ENCODE results near the gene KCNK2. TPM values are rescaled to one million over a fixed set of nuclear protein-coding genes. Genes with fewer than 3 reads are reported as not detected.

The KCNK2 gene
- total RNA-seq, 1 donor from 2014 or later: 0.26 TPM

GRCh38 chr1:215059947-215060346 is 22.6 kb upstream of the KCNK2 start:
- no peak for DNase-seq
- no peak for TF ChIP-seq CTCF (IDR thresholded peaks at IDR 0.05)
- H3K9me3 ChIP-seq: no peaks in the 10 kb centered on the region
- H3K4me3 ChIP-seq: no peak overlapping the region
- no peaks in the 10 kb centered on the region for H3K27me3 ChIP-seq
- no peaks in the 10 kb centered on the region for H3K36me3 ChIP-seq
- H3K27ac ChIP-seq: no peak overlapping the region
- intact Hi-C loops (cut with DNase I): no loop called here
- H3K4me1 ChIP-seq: no peaks in the 10 kb centered on the region
- peak; percentile 10 for ATAC-seq

DNA sequence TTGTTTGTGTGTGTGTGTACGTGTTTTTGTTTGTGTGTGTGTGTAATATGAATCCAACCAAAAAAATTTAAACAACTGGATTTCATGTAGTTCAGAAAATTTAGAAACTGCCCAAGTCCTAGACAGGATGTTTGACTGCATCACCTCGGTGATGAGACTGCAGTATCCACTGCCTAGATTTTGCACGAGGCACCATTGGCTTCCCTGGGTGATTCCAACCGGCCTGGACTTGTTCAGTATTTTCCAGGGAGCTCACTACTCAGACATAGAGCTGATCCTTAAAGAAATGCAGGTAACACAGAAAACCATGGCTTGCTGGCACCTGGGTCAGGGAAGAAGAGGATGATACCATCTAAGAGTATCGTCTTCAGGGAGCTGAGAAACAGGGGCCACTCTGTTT is 18.2 kb upstream of the KCNK2 start:
- intact Hi-C loops (cut with DNase I): no loop called here
- ATAC-seq (no peak), DNase-seq (no peak)
- Histone ChIP-seq H3K9me3 (no peaks in the 10 kb centered on the region), H3K27me3 (no peaks in the 10 kb centered on the region), H3K36me3 (no peaks in the 10 kb centered on the region), H3K4me3 (no peak overlapping the region), H3K27ac (no peak overlapping the region), H3K4me1 (no peaks in the 10 kb centered on the region)
- TF ChIP-seq CTCF (IDR thresholded peaks at IDR 0.05): no peak

- ATAC-seq (no peak), DNase-seq (no peak)
- Histone ChIP-seq H3K36me3 (no peaks in the 10 kb centered on the region), H3K4me3 (no peak overlapping the region), H3K9me3 (no peaks in the 10 kb centered on the region), H3K4me1 (no peaks in the 10 kb centered on the region), H3K27ac (no peak overlapping the region), H3K27me3 (peaks cover 5% of the 10 kb centered on the region)
- TF ChIP-seq CTCF (IDR thresholded peaks at IDR 0.05): no peak
- intact Hi-C loops (cut with DNase I): no loop called here
Observed at GRCh38 chr1:215071078-215071477, 11.5 kb upstream of the KCNK2 start.

- no peaks in the 10 kb centered on the region for H3K36me3 ChIP-seq
- no peaks in the 10 kb centered on the region for H3K9me3 ChIP-seq
- H3K27ac ChIP-seq: no peak overlapping the region
- H3K27me3 ChIP-seq: peaks cover 17% of the 10 kb centered on the region
- intact Hi-C loops (cut with DNase I): no loop called here
- ATAC-seq (no peak), DNase-seq (no peak)
- no peaks in the 10 kb centered on the region for H3K4me1 ChIP-seq
- TF ChIP-seq CTCF (IDR thresholded peaks at IDR 0.05): no peak
- no peak overlapping the region for H3K4me3 ChIP-seq
Observed at GRCh38 chr1:215076322-215076721, 6.2 kb upstream of the KCNK2 start.

DNA sequence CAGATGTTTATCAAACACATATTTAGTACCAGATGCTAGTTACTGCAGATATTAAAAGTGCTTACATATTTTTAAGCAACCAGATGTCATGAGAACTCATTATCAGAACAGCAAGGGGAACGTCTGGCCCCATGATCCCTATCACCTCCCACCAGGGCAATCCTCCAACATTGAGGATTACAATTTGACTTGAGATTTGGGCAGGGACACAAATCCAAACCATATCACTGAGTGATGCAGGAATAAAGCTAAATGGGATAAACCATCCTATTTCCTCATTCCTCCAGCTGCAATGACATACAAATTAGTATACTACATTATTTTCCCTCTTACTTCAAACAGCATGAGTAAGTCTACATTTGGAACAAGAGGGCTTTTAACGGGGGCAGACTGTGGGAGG is 3.1 kb upstream of the KCNK2 start:
- no peak for DNase-seq
- Histone ChIP-seq H3K27ac (no peak overlapping the region), H3K27me3 (peaks cover 42% of the 10 kb centered on the region), H3K36me3 (no peaks in the 10 kb centered on the region), H3K4me1 (no peaks in the 10 kb centered on the region), H3K4me3 (no peak overlapping the region), H3K9me3 (no peaks in the 10 kb centered on the region)
- no peak for ATAC-seq
- intact Hi-C loops (cut with DNase I): no loop called here
- TF ChIP-seq CTCF (IDR thresholded peaks at IDR 0.05): no peak
